GM23338 (cell line): Measurements from ENCODE around the gene IER5. TPM values are rescaled to one million over a fixed set of nuclear protein-coding genes. Genes with fewer than 3 reads are reported as not detected.
A peak's percentile ranks its signal among the peaks of the same experiment; 100 is the strongest.

Source experiments
- ATAC-seq: fragments of 200-7000 bp; cut with Tn5 transposase; 3 replicates; pipeline ENCODE4 v1.9.1; 2020
- DNase-seq: peaks from one replicate; pipeline ENCODE4 v3.0.0-alpha.2; 2015; ENCODE audit warnings: low spot score
- H2AFZ ChIP-seq: fragments of 200-600 bp; sonication (generic); 2 replicates; pipeline ENCODE4 v1.8.0; 2016; ENCODE audit warnings: antibody characterized with exemption, mild to moderate bottlenecking, moderate library complexity
- H3F3A ChIP-seq: fragments of 200-600 bp; sonication (generic); replicated peaks from 2 replicates; pipeline ENCODE4 v1.8.0; 2017; ENCODE audit warnings: antibody characterized with exemption, mixed run types, low read depth
- H3K27ac ChIP-seq: fragments of 200-600 bp; sonication (generic); 2 replicates; pipeline ENCODE4 v1.6.1; 2016; ENCODE audit warnings: low read depth
- H3K27me3 ChIP-seq: fragments of 200-600 bp; sonication (generic); 2 replicates; pipeline ENCODE4 v1.8.0; 2016; ENCODE audit warnings: mild to moderate bottlenecking, mixed run types, moderate library complexity; ENCODE audit not compliant: insufficient read depth
- H3K36me3 ChIP-seq: fragments of 200-600 bp; sonication (generic); 2 replicates; pipeline ENCODE4 v1.8.0; 2016; ENCODE audit warnings: mild to moderate bottlenecking; ENCODE audit not compliant: insufficient read depth
- H3K4me1 ChIP-seq: fragments of 200-600 bp; sonication (generic); 2 replicates; pipeline ENCODE4 v1.8.0; 2016; ENCODE audit warnings: mild to moderate bottlenecking, moderate library complexity; ENCODE audit not compliant: insufficient read depth
- H3K4me2 ChIP-seq: fragments of 200-600 bp; sonication (generic); 2 replicates; pipeline ENCODE4 v1.7.1; 2017; ENCODE audit warnings: mixed run types
- H3K4me3 ChIP-seq: fragments of 200-600 bp; sonication (generic); 2 replicates; pipeline ENCODE4 v1.6.1; 2016; ENCODE audit warnings: mixed run types
- H3K79me2 ChIP-seq: fragments of 200-600 bp; sonication (generic); replicated peaks from 2 replicates; pipeline ENCODE4 v1.8.0; 2017; ENCODE audit warnings: mild to moderate bottlenecking; ENCODE audit not compliant: insufficient read depth
- H3K9me2 ChIP-seq: fragments of 200-600 bp; sonication (generic); 2 replicates; pipeline ENCODE4 v1.8.0; 2017; ENCODE audit not compliant: insufficient read depth
- H4K20me1 ChIP-seq: fragments of 200-600 bp; sonication (generic); replicated peaks from 2 replicates; pipeline ENCODE4 v1.8.0; 2017; ENCODE audit warnings: mild to moderate bottlenecking; ENCODE audit not compliant: insufficient read depth
- H3K27ac Mint-ChIP-seq: 2 replicates; pipeline ENCODE4 v1.8.0; 2020; ENCODE audit warnings: inconsistent platforms, mild to moderate bottlenecking, moderate library complexity, mixed read lengths
- H3K27me3 Mint-ChIP-seq: 3 replicates; pipeline ENCODE4 v1.8.0; 2022; ENCODE audit warnings: low read depth, mild to moderate bottlenecking, moderate library complexity, mixed read lengths, inconsistent platforms; ENCODE audit not compliant: insufficient read depth, poor library complexity
- H3K36me3 Mint-ChIP-seq: 3 replicates; pipeline ENCODE4 v1.8.0; 2021; ENCODE audit warnings: low read depth, mild to moderate bottlenecking, inconsistent platforms, moderate library complexity, mixed read lengths
- H3K4me1 Mint-ChIP-seq: 3 replicates; pipeline ENCODE4 v1.8.0; 2020; ENCODE audit warnings: mild to moderate bottlenecking, inconsistent platforms, mixed read lengths
- H3K4me3 Mint-ChIP-seq: 3 replicates; pipeline ENCODE4 v1.8.0; 2021; ENCODE audit warnings: moderate library complexity, mild to moderate bottlenecking, inconsistent platforms, mixed read lengths
- H3K9me3 Mint-ChIP-seq: 3 replicates; pipeline ENCODE4 v1.8.0; 2020; ENCODE audit warnings: moderate library complexity, mild to moderate bottlenecking, inconsistent platforms, mixed read lengths
- CTCF ChIP-seq, 2 experiments: fragments of 200-600 bp in 1 of 2; sonication (generic) in 1 of 2; conservative IDR thresholded peaks; 2 replicates each; pipeline versions ENCODE4 v1.5.1 to v1.6.1; 2016 to 2017; ENCODE audit warnings: antibody characterized with exemption in 2 of 2, low read depth in 2 of 2, mild to moderate bottlenecking in 2 of 2, moderate library complexity in 1 of 2
- POLR2AphosphoS5 ChIP-seq: IDR thresholded peaks from 2 replicates; pipeline ENCODE4 v1.6.1; 2016; ENCODE audit warnings: antibody characterized with exemption, low read depth
- REST ChIP-seq: IDR thresholded peaks from one replicate; pipeline ENCODE4 v1.6.1; 2018; ENCODE audit warnings: antibody characterized with exemption; ENCODE audit not compliant: unreplicated experiment
- ZNF114 ChIP-seq: fragments of 250-450 bp; sonication (Bioruptor Pico); IDR thresholded peaks from 2 replicates; pipeline ENCODE4 v1.5.0; 2020; ENCODE audit warnings: mild to moderate bottlenecking, moderate library complexity
- ZNF331 ChIP-seq: fragments of 250-450 bp; sonication (Bioruptor Pico); IDR thresholded peaks from 2 replicates; pipeline ENCODE4 v1.5.0; 2020; ENCODE audit warnings: low read depth, mild to moderate bottlenecking, moderate library complexity
- ZNF462 ChIP-seq: fragments of 250-450 bp; sonication (Bioruptor Pico); IDR thresholded peaks from 2 replicates; pipeline ENCODE4 v1.5.0; 2020; ENCODE audit warnings: mild to moderate bottlenecking, moderate library complexity
- polyA plus RNA-seq: library from polyadenylated mRNA; unstranded; fragments of >200 nt; fragmentation: Nextera tagmentation; extraction: Ambion mirVana; gene quantifications from 2 replicates; pipeline ENCODE4 v1.2.1, GENCODE V29; 2016
- total RNA-seq: library from RNA; depleted of rRNA; stranded (reverse); fragments of >200 nt; shearing (Covaris generic); gene quantifications from 2 replicates; pipeline ENCODE4 v1.2.3, GENCODE V29; 2014
- TF ChIP-seq, protein P1 (sequence below): IDR thresholded peaks from 2 replicates; pipeline ENCODE4 v1.6.1; 2016; ENCODE audit warnings: antibody characterized with exemption

Gene IER5
- total and polyA plus RNA-seq, 2 experiments from 2014 or later: 3.8 to 9.5 TPM

GRCh38 chr1:181097242-181097641, 8.7 kb downstream of the IER5 start:
- H3K9me2 ChIP-seq: no peaks in the 10 kb centered on the region
- Mint-ChIP-seq H3K4me3 (no peak overlapping the region), H3K4me1 (peaks cover 79% of the 10 kb centered on the region), H3K27me3 (peaks cover 16% of the 10 kb centered on the region), H3K27ac (no peak overlapping the region), H3K9me3 (no peaks in the 10 kb centered on the region; the same call in 2 of the 3 replicates), H3K36me3 (peaks cover 10% of the 10 kb centered on the region)
- peaks cover 12% of the 10 kb centered on the region; the same call in 1 of the 2 replicates for H3F3A ChIP-seq
- peak overlapping the region; percentile 62; the same call in 1 of the 2 replicates for H3K4me2 ChIP-seq
- ATAC-seq (0 out of 3 replicates have a peak, but pooled peaks have one; percentile 3), DNase-seq (peak; percentile 14)
- peaks cover 10% of the 10 kb centered on the region; the same call in 1 of the 2 replicates for H3K79me2 ChIP-seq
- TF ChIP-seq POLR2AphosphoS5 (no peak), CTCF (conservative IDR thresholded peaks at IDR 0.05; ENCODE audit: low read depth in 2 of 2) (no peak), ZNF462 (no peak), ZNF114 (CRISPR knock-in tag) (no peak), ZNF331 (CRISPR knock-in tag) (no peak), REST (no peak)
- TF ChIP-seq, protein P1, sequence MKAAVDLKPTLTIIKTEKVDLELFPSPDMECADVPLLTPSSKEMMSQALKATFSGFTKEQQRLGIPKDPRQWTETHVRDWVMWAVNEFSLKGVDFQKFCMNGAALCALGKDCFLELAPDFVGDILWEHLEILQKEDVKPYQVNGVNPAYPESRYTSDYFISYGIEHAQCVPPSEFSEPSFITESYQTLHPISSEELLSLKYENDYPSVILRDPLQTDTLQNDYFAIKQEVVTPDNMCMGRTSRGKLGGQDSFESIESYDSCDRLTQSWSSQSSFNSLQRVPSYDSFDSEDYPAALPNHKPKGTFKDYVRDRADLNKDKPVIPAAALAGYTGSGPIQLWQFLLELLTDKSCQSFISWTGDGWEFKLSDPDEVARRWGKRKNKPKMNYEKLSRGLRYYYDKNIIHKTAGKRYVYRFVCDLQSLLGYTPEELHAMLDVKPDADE: no peak
- peaks cover 91% of the 10 kb centered on the region for H3K27me3 ChIP-seq
- H3K27ac ChIP-seq: no peak overlapping the region
- H2AFZ ChIP-seq: no peak overlapping the region
- no peak overlapping the region for H3K4me3 ChIP-seq
- peaks cover 70% of the 10 kb centered on the region for H3K4me1 ChIP-seq
- peaks cover 7% of the 10 kb centered on the region; the same call in 1 of the 2 replicates for H4K20me1 ChIP-seq
- H3K36me3 ChIP-seq: no peaks in the 10 kb centered on the region
